Colon (tissue), 2 donors: Measurements from ENCODE around the gene TMEM161B.
"Not testable (repeated sequence)": the region's sequence is repeated elsewhere in the genome, so short reads cannot be mapped to it uniquely, and the experiment has no call there.

ENCODE experiments used
- FAIRE-seq: peaks from 2 replicates; lab custom pipeline; 2012; peaks lifted over from hg19 to GRCh38; lab: Jason Lieb, UNC
- donor health status: control.
- donor health status: control.

The TMEM161B gene

GRCh38 chr5:88177486-88177885, 91.2 kb downstream of the TMEM161B start:
- not testable (repeated sequence) for FAIRE-seq

- FAIRE-seq: no peak
These were observed 95.5 kb downstream of the TMEM161B start for GRCh38 chr5:88172847-88173758.

- FAIRE-seq: no peak
These were observed 109.1 kb downstream of the TMEM161B start for GRCh38 chr5:88159591-88159990.

- no peak for FAIRE-seq
These were observed 110.6 kb downstream of the TMEM161B start for GRCh38 chr5:88158056-88158455.

- no peak for FAIRE-seq
These were observed 113.8 kb downstream of the TMEM161B start for GRCh38 chr5:88154891-88155290.

DNA sequence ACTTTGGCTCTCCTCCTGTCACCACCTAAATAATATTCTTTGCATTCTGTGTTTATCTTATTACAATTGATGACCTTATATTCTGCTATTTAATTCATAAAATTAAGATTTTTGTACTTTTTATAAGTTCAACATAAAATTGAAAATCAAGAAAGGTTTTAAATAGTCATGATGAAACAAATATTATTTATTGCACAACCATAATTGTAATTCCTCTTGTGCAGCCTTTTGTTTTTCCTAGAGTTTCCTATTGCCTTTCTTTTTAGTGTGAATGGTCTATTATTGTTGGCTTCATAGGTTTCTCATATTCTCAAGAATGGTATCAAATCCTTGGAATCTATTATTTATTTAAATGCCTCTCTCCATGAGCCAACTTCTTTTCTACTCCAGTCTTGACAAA, 117.9 kb downstream of the TMEM161B start:
- no peak for FAIRE-seq

- no peak for FAIRE-seq
These were observed 122.8 kb downstream of the TMEM161B start for GRCh38 chr5:88145611-88146467.

DNA sequence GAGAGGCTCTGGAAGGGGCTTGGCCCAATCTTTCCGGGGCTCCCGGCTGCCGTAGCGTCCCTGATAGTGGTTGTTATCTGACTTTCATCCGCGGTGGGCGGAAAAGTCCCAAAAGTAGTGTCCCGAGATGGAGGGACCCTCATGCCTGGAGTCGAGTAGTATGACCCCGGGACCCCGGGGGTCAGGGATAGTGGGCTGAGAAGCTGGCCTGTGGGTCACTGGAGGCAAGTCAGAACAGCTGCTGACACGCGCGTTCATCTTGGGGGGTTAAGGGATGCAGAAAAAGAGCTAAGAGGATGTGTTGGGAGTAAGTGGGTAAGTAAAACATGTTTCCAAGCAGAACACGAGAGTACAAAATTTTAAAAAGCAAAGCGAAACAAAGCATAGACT, 123.4 kb downstream of the TMEM161B start:
- FAIRE-seq: no peak
